HG02623 (cell line): ENCODE results near the gene ZNRF3.

ENCODE experiments used
- ATAC-seq: cut with Tn5 transposase; IDR thresholded peaks from one replicate; pipeline ENCODE4 v1.9.1; 2021; ENCODE audit warnings: moderate library complexity; ENCODE audit not compliant: unreplicated experiment

The ZNRF3 gene

DNA sequence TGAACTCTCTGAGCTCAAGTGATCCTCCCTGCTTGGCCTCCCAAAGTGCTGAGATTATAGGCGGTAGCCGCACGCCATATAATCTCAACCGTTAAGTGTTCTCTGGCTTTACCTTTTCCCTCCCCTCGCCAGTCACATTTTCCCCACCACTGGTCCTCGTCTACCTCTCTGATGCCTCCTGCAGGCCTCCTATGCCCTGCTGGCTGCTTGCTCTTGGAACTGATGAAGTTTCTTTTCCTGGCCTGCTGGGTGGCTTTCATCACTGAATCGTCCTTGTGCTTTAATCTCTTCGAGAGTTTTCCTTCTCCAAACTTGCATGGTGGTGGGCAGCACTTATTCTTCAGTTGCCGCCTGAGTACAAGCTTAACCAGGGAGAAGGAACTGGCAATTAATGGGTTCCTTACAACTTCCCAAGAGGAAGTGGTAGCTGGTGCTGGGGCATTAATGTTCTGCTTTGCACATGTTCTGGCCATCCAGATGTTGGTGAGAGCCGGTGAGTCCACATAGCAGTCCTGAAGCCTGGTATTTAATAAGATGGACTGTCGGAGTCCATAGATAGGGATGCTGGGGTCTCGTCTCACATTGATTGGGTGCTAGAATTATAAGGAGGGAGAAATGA is 177.0 kb downstream of the ZNRF3 start:
- ATAC-seq: no peak

DNA sequence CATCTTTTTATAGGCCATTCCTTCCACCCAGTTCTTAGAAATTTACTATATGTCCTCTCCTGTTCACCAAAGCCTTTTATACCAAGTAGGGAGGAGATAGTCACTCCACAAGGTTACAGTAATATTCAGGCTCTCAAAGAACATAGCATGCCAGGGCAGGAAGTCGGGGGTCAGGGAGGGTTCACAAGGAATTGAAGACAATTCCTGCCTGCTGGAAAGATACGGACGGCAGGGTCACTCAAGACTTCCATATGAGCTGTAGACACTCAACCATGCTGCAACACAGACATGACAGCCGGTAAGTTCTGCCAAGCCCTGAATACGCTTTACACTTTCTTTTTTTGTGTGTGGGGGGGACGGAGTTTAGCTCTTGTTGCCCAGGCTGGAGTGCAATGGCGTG is 177.6 kb downstream of the ZNRF3 start:
- ATAC-seq: no peak

- ATAC-seq: no peak
Observed at GRCh38 chr22:29061773-29062172, 178.4 kb downstream of the ZNRF3 start, which contains the start of gene C22orf31. TSS of gene C22orf31 (minus strand) at chr22:29061831. CDS start at chr22:29061792, 39 bp downstream.

- ATAC-seq: no peak
Observed at GRCh38 chr22:29062286-29062821, 179.0 kb downstream of the ZNRF3 start.

GRCh38 chr22:29065468-29066190 is 182.3 kb downstream of the ZNRF3 start:
- ATAC-seq: no peak

DNA sequence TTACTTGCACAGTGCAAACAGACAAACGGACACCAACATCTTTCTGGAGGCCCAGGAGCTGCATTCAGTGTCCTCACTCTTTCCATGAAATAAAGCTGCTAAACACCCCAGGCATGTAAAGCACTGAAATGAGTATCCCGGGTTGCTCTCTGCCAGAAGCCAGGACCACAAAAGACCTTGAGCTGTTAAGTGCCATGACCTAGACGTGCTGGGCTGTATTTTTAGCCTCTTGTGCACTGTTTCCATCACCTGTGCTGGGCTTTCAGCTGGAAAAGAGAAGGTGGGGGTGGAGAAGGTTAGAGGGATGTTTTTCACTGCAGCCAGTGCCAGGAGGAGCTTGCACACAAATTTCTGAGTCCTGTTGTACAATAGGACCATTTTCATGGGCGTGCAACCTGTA is 186.1 kb downstream of the ZNRF3 start:
- no peak for ATAC-seq

GRCh38 chr22:29070490-29070889 is 187.1 kb downstream of the ZNRF3 start:
- ATAC-seq: no peak

- no peak for ATAC-seq
Observed at GRCh38 chr22:29071261-29072045, 188.1 kb downstream of the ZNRF3 start.

GRCh38 chr22:29072193-29072978 is 189.0 kb downstream of the ZNRF3 start:
- ATAC-seq: peak; percentile 61

DNA sequence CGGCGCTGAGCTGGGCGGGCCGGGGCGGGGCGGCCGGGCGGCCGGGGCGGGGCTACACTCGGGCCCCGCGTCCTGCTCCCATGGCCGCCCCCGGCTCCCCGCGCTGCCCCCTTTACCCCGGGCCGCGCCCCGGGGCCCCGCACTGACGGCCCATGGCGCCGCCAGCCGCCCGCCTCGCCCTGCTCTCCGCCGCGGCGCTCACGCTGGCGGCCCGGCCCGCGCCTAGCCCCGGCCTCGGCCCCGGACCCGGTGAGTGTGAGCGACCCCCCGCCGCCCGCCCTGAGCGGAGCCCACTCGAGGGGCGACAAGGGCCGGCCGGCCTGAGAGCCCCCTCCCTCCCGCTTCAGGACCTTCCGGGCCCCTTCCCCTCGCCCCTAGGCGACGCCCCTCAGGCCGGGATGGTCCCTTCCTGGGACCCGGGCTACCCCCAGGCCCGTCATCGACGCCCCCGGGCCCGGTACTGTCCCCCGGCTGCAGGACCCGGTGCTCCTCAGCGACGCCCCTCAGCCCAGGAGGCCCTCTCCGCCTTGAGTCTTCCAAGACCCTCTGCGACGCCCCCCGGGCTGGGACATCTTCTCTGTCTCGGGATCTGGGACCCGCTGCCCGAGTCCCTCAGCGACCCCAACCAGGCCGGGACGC is 189.7 kb downstream of the ZNRF3 start, which contains the start of gene KREMEN1:
TSS of gene KREMEN1 (plus strand) at position 57 of the 639 bp plus-strand sequence. CDS start at position 153, 96 bp downstream.
- peak; percentile 24 for ATAC-seq

GRCh38 chr22:29073618-29074275 is 190.4 kb downstream of the ZNRF3 start:
- no peak for ATAC-seq

GRCh38 chr22:29074276-29074772 is 191.0 kb downstream of the ZNRF3 start:
- no peak for ATAC-seq

- ATAC-seq: no peak
Observed at GRCh38 chr22:29078036-29078868, 194.9 kb downstream of the ZNRF3 start.

DNA sequence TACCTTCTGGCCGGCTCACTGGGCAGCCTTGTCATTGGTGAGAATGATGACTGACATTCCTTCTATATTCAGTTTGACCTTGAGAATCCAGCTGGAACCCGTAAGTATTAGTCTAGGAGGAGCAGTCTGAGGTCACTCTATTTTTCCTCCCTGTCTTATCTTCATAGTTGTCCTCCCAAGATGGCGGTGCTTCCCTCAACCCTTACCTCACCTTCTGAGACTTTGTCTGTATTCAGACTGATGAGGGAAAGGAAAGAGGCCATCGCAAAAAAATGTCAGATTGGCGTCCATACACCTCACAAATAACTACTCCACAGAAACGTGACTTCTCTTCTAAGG is 195.5 kb downstream of the ZNRF3 start:
- no peak for ATAC-seq

- no peak for ATAC-seq
Observed at GRCh38 chr22:29079218-29079901, 196.0 kb downstream of the ZNRF3 start.

DNA sequence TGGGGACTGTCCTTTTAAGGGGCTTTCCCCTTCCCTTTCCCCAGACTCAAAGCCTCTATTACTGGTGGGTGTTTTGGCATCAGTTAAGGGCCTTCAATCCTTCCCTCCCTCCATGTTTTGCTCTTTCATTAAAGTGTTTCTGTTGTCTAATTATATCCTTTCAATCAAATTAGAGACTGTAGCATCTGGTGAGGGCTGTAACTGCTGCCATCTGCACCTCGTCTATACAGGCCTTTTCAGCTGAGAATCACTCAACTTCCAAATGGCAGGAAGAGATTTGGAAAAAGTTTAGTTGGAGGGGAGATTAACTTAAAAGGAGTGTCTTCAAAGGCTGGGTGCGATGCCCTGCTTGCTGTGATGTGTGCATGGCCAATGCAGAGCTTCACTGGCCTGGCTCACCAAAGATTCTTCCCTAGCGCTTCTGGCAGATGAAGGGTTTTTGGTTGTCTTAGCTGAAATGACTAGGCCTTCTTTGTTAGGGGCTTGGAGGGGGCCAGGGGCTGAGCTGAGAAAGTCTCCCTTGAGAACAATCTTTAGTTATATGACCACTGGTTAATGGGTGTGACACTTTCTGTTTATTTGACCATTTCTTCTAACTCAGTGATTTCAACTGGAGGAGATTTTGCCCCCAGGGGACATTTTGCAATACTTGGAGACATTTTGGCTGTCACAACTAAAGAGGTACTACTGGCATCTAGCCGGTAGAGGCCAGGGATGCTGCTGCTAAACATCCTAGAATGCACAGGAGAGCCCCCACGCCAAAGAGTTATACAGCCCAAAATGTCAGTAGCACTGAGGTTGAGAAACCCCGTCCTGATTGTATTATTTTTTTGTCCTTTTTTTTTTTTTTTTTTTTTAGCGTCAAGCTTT is 197.0 kb downstream of the ZNRF3 start:
- ATAC-seq: no peak
